Metanephros (tissue), 1 donor: ENCODE results near the gene SMAD3. TPM values are rescaled to one million over a fixed set of nuclear protein-coding genes. Genes with fewer than 3 reads are reported as not detected.

Source experiments
- total RNA-seq: library from RNA; depleted of rRNA; stranded (reverse); fragments of >200 nt; gene quantifications from one replicate; pipeline ENCODE4 v1.2.3, GENCODE V29; 2014

The SMAD3 gene
- total RNA-seq: 40.8 TPM

DNA sequence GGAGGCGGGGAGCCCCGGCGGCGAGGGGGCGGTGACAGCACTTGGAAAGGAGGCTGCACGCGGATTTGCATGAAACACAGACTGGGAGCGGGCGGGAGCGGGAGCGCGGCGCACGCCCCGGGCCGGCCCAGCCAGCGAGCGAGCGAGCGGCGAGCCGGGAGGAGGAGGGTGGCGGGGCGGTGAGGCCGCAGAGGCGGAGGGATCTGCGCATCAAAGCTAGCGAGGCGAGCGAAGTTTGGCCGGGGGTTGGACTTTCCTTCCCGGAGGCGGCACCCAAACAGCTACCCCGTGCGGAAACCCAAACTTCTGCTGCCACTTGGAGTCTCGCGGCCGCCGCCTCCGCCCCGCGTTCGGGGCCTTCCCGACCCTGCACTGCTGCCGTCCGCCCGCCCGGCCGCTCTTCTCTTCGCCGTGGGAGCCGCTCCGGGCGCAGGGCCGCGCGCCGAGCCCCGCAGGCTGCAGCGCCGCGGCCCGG, at the start of gene SMAD3:
Gene SMAD3, plus strand, starts transcription at position 72 of the 475 bp plus-strand sequence. CDS start 553 bp downstream, outside the sequence.

Other genes with a start within 250 kb of the SMAD3 start
- gene AAGAB, start 189.1 kb downstream of the SMAD3 start, total RNA-seq: 50.5 TPM
- gene IQCH, start 189.2 kb downstream of the SMAD3 start, total RNA-seq: 4.8 TPM